ENCODE results near the gene INTS11.

The INTS11 gene

DNA sequence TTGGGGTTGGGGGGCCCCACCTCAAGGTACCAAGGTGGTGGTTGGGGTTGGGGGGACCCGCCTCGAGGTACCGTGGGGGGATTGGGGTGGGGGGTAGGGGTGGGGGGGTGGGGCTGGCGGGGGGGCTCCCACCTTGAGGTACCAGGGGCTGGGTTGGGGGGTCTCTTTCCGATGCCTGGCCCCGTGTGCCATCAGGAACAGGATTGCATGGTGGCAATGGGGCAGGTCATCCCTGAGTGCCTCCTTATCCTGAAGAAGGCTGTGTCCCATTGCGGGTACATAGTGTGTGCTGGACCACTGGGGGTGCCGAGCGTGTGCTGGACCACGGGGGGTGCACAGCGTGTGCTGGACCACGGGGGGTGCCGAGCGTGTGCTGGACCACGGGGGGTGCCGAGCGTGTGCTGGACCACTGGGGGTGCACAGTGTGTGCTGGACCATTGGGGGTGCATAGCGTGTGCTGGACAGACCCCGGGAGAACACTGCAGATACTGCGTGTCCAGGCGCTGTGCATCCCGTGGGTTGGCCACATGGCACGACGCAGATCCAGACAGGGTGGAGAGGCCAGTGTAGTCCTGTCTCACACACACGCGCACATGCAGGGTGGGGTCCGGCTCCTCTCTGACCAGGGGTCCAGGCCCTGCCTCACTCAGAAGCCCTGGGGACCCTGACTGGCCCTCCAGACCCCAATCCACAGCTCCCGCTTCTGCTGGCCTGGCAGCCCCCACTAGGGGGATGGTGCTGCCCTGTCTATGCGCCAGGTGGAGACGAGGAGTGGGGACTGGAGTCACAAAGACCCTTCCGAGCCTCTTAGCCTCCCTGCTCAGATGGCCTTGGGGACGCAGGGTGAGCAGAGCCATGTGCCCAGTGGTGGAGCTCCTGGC, 40.0 kb downstream of the INTS11 start:
- no peak overlapping the region for H3K4me3 ChIP-seq (ENCODE audit: low read length)
- H3K27ac ChIP-seq (ENCODE audit: low read depth, low read length): no peak overlapping the region
- peaks cover 16% of the 10 kb centered on the region for H3K27me3 ChIP-seq (ENCODE audit: control insufficient read depth, insufficient read depth, low read length)
- H3K4me1 ChIP-seq (ENCODE audit: control insufficient read depth, insufficient read depth, low read length): no peaks in the 10 kb centered on the region
- H3K36me3 ChIP-seq (ENCODE audit: control insufficient read depth, insufficient read depth, low read length): no peaks in the 10 kb centered on the region
- no peak overlapping the region for H3K9ac ChIP-seq (ENCODE audit: low read length)

DNA sequence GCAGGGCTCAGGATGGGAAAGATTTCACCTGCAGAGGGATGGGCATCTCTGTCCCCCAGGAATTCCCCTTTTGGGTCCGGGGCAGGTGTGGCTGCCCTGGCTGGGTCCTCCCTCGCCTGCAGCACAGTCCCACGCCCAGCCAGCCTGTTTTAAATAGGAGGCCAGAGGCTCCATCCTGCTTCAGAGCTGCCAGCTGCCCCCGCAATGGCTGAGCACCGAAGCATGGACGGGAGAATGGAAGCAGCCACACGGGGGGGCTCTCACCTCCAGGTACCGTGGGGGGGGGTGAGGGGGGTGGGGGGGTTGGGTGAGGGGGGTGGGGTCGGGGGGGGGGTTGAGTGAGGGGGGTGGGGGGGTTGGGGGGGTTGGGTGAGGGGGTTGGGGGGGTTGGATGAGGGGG, 40.6 kb downstream of the INTS11 start:
- Histone ChIP-seq H3K27me3 (ENCODE audit: control insufficient read depth, insufficient read depth, low read length) (peaks cover 16% of the 10 kb centered on the region), H3K4me1 (ENCODE audit: control insufficient read depth, insufficient read depth, low read length) (no peaks in the 10 kb centered on the region), H3K27ac (ENCODE audit: low read depth, low read length) (no peak overlapping the region), H3K4me3 (ENCODE audit: low read length) (no peak overlapping the region), H3K36me3 (ENCODE audit: control insufficient read depth, insufficient read depth, low read length) (no peaks in the 10 kb centered on the region), H3K9ac (ENCODE audit: low read length) (no peak overlapping the region)

- H3K27me3 ChIP-seq (ENCODE audit: control insufficient read depth, insufficient read depth, low read length): peaks cover 16% of the 10 kb centered on the region
- H3K4me1 ChIP-seq (ENCODE audit: control insufficient read depth, insufficient read depth, low read length): no peaks in the 10 kb centered on the region
- no peak overlapping the region for H3K27ac ChIP-seq (ENCODE audit: low read depth, low read length)
- H3K9ac ChIP-seq (ENCODE audit: low read length): no peak overlapping the region
- no peak overlapping the region for H3K4me3 ChIP-seq (ENCODE audit: low read length)
- no peaks in the 10 kb centered on the region for H3K36me3 ChIP-seq (ENCODE audit: control insufficient read depth, insufficient read depth, low read length)
Observed at GRCh38 chr1:1282998-1283397, 41.5 kb downstream of the INTS11 start.

- no peaks in the 10 kb centered on the region for H3K36me3 ChIP-seq (ENCODE audit: control insufficient read depth, insufficient read depth, low read length)
- no peak overlapping the region for H3K9ac ChIP-seq (ENCODE audit: low read length)
- H3K4me1 ChIP-seq (ENCODE audit: control insufficient read depth, insufficient read depth, low read length): no peaks in the 10 kb centered on the region
- no peak overlapping the region for H3K27ac ChIP-seq (ENCODE audit: low read depth, low read length)
- H3K4me3 ChIP-seq (ENCODE audit: low read length): no peak overlapping the region
- peaks cover 13% of the 10 kb centered on the region for H3K27me3 ChIP-seq (ENCODE audit: control insufficient read depth, insufficient read depth, low read length)
Observed at GRCh38 chr1:1281533-1282321, 42.7 kb downstream of the INTS11 start.

- Histone ChIP-seq H3K4me1 (ENCODE audit: control insufficient read depth, insufficient read depth, low read length) (no peaks in the 10 kb centered on the region), H3K4me3 (ENCODE audit: low read length) (no peak overlapping the region), H3K27ac (ENCODE audit: low read depth, low read length) (no peak overlapping the region), H3K36me3 (ENCODE audit: control insufficient read depth, insufficient read depth, low read length) (no peaks in the 10 kb centered on the region), H3K9ac (ENCODE audit: low read length) (no peak overlapping the region), H3K27me3 (ENCODE audit: control insufficient read depth, insufficient read depth, low read length) (peaks cover 12% of the 10 kb centered on the region)
Observed at GRCh38 chr1:1280782-1281481, 43.5 kb downstream of the INTS11 start.

DNA sequence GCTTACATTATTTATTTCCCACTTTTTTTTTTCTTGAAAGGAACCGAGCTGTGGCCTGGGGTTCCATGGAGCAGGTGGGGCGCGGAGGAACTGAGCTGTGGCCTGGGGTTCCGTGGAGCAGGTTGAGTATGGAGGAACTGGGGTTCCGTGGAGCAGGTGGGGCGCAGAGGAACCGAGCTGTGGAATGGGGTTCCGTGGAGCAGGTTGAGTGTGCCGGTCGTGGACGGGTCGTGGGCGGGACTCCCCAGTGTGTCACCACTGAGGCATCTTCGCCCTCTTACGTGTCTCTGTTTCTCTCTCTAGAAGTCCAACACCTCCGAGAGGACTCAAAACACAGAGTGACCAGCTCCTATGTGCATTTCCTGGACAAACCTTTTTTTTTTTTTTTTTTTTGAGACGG, 45.4 kb downstream of the INTS11 start:
- Histone ChIP-seq H3K27ac (ENCODE audit: low read depth, low read length) (no peak overlapping the region), H3K9ac (ENCODE audit: low read length) (no peak overlapping the region), H3K4me1 (ENCODE audit: control insufficient read depth, insufficient read depth, low read length) (no peaks in the 10 kb centered on the region), H3K27me3 (ENCODE audit: control insufficient read depth, insufficient read depth, low read length) (no peaks in the 10 kb centered on the region), H3K36me3 (ENCODE audit: control insufficient read depth, insufficient read depth, low read length) (no peaks in the 10 kb centered on the region), H3K4me3 (ENCODE audit: low read length) (no peak overlapping the region)

DNA sequence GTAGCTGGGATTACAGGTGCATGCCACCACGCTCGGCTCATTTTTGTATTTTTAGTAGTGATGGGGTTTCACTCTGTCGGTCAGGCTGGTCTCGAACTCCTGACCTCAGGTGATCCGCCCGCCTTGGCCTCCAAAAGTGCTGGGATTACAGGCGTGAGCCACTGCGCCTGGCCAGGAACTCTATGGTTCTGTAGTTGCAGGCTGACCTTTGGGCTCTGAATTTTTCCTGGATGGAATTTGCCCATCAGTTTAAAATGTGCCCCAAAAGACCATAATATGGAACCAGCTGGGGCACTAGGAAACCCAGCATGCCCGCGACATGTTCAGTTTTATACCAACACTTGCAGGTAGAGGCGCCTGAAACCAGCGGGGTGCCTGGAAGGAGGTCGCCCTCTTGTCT, 45.8 kb downstream of the INTS11 start:
- H3K27me3 ChIP-seq (ENCODE audit: control insufficient read depth, insufficient read depth, low read length): no peaks in the 10 kb centered on the region
- H3K36me3 ChIP-seq (ENCODE audit: control insufficient read depth, insufficient read depth, low read length): no peaks in the 10 kb centered on the region
- no peak overlapping the region for H3K9ac ChIP-seq (ENCODE audit: low read length)
- no peak overlapping the region for H3K4me3 ChIP-seq (ENCODE audit: low read length)
- H3K4me1 ChIP-seq (ENCODE audit: control insufficient read depth, insufficient read depth, low read length): no peaks in the 10 kb centered on the region
- H3K27ac ChIP-seq (ENCODE audit: low read depth, low read length): no peak overlapping the region

- Histone ChIP-seq H3K9ac (ENCODE audit: low read length) (no peak overlapping the region), H3K27me3 (ENCODE audit: control insufficient read depth, insufficient read depth, low read length) (no peaks in the 10 kb centered on the region), H3K27ac (ENCODE audit: low read depth, low read length) (no peak overlapping the region), H3K36me3 (ENCODE audit: control insufficient read depth, insufficient read depth, low read length) (no peaks in the 10 kb centered on the region), H3K4me3 (ENCODE audit: low read length) (no peak overlapping the region), H3K4me1 (ENCODE audit: control insufficient read depth, insufficient read depth, low read length) (peaks cover 16% of the 10 kb centered on the region)
Observed at GRCh38 chr1:1275836-1276235, 48.6 kb downstream of the INTS11 start.

- Histone ChIP-seq H3K27ac (ENCODE audit: low read depth, low read length) (no peak overlapping the region), H3K4me3 (ENCODE audit: low read length) (peak overlapping the region; percentile 72), H3K9ac (ENCODE audit: low read length) (no peak overlapping the region), H3K4me1 (ENCODE audit: control insufficient read depth, insufficient read depth, low read length) (peaks cover 19% of the 10 kb centered on the region), H3K36me3 (ENCODE audit: control insufficient read depth, insufficient read depth, low read length) (no peaks in the 10 kb centered on the region), H3K27me3 (ENCODE audit: control insufficient read depth, insufficient read depth, low read length) (no peaks in the 10 kb centered on the region)
Observed at GRCh38 chr1:1274931-1275431, 49.5 kb downstream of the INTS11 start.

GRCh38 chr1:1274299-1274930, 50.0 kb downstream of the INTS11 start:
- Histone ChIP-seq H3K4me1 (ENCODE audit: control insufficient read depth, insufficient read depth, low read length) (peaks cover 19% of the 10 kb centered on the region), H3K36me3 (ENCODE audit: control insufficient read depth, insufficient read depth, low read length) (no peaks in the 10 kb centered on the region), H3K27me3 (ENCODE audit: control insufficient read depth, insufficient read depth, low read length) (no peaks in the 10 kb centered on the region), H3K4me3 (ENCODE audit: low read length) (peak overlapping the region; percentile 72), H3K27ac (ENCODE audit: low read depth, low read length) (no peak overlapping the region), H3K9ac (ENCODE audit: low read length) (no peak overlapping the region)

- no peaks in the 10 kb centered on the region for H3K36me3 ChIP-seq (ENCODE audit: control insufficient read depth, insufficient read depth, low read length)
- H3K9ac ChIP-seq (ENCODE audit: low read length): peak within 1 kb of the TSS; percentile 87
- H3K27ac ChIP-seq (ENCODE audit: low read depth, low read length): peak within 1 kb of the TSS; percentile 71
- H3K27me3 ChIP-seq (ENCODE audit: control insufficient read depth, insufficient read depth, low read length): no peaks in the 10 kb centered on the region
- peaks cover 19% of the 10 kb centered on the region for H3K4me1 ChIP-seq (ENCODE audit: control insufficient read depth, insufficient read depth, low read length)
- H3K4me3 ChIP-seq (ENCODE audit: low read length): peak within 1 kb of the TSS; percentile 89
Observed at GRCh38 chr1:1273512-1274298, 50.8 kb downstream of the INTS11 start, which contains the start of gene UBE2J2. Gene UBE2J2 (minus strand): TSS chr1:1273854. CDS start chr1:1267992, 5,862 bp downstream.

All from rectal smooth muscle tissue (tissue), 1 donor.